ENCODE measurements around the gene ANKDD1A.

Gene ANKDD1A

GRCh38 chr15:64923546-64923945, 11.8 kb downstream of the ANKDD1A start:
- DNase-seq (ENCODE audit: low read depth) = no peak

GRCh38 chr15:64925335-64926330, 13.9 kb downstream of the ANKDD1A start:
- DNase-seq (ENCODE audit: low read depth) = no peak

- no peak for DNase-seq (ENCODE audit: low read depth)
These were observed 15.0 kb downstream of the ANKDD1A start for GRCh38 chr15:64926661-64927060.

GRCh38 chr15:64928626-64929220, 17.0 kb downstream of the ANKDD1A start:
- DNase-seq (ENCODE audit: low read depth) = no peak

GRCh38 chr15:64930019-64930652, 18.4 kb downstream of the ANKDD1A start:
- DNase-seq (ENCODE audit: low read depth) = no peak

- DNase-seq (ENCODE audit: low read depth) = no peak
These were observed 19.2 kb downstream of the ANKDD1A start for GRCh38 chr15:64930778-64931371.

GRCh38 chr15:64931381-64931780, 19.7 kb downstream of the ANKDD1A start:
- DNase-seq (ENCODE audit: low read depth) = no peak

- DNase-seq (ENCODE audit: low read depth) = no peak
These were observed 22.3 kb downstream of the ANKDD1A start for GRCh38 chr15:64934023-64934422.

- DNase-seq (ENCODE audit: low read depth) = no peak
These were observed 26.5 kb downstream of the ANKDD1A start for GRCh38 chr15:64938192-64938591.

GRCh38 chr15:64942356-64942755, 30.7 kb downstream of the ANKDD1A start:
- DNase-seq (ENCODE audit: low read depth) = no peak

- no peak for DNase-seq (ENCODE audit: low read depth)
These were observed 32.0 kb downstream of the ANKDD1A start for GRCh38 chr15:64943512-64944225.

GRCh38 chr15:64944961-64945360, 33.3 kb downstream of the ANKDD1A start:
- no peak for DNase-seq (ENCODE audit: low read depth)

GRCh38 chr15:64947211-64947610, 35.5 kb downstream of the ANKDD1A start:
- no peak for DNase-seq (ENCODE audit: low read depth)

GRCh38 chr15:64948916-64949315, 37.2 kb downstream of the ANKDD1A start:
- no peak for DNase-seq (ENCODE audit: low read depth)

- DNase-seq (ENCODE audit: low read depth) = no peak
These were observed 37.9 kb downstream of the ANKDD1A start for GRCh38 chr15:64949383-64950186.

GRCh38 chr15:64950888-64951287, 39.2 kb downstream of the ANKDD1A start:
- DNase-seq (ENCODE audit: low read depth) = no peak

- DNase-seq (ENCODE audit: low read depth) = no peak
These were observed 40.2 kb downstream of the ANKDD1A start for GRCh38 chr15:64951777-64952418.

- no peak for DNase-seq (ENCODE audit: low read depth)
These were observed 42.7 kb downstream of the ANKDD1A start for GRCh38 chr15:64954395-64954794.

GRCh38 chr15:64959128-64959527, 47.4 kb downstream of the ANKDD1A start:
- no peak for DNase-seq (ENCODE audit: low read depth)

GRCh38 chr15:64960153-64960552, 48.5 kb downstream of the ANKDD1A start:
- no peak for DNase-seq (ENCODE audit: low read depth)
